Transverse colon (tissue), 4 donors: ENCODE data around the gene PEAR1.

ENCODE experiments used
- CTCF ChIP-seq, 5 experiments: fragments of 200-600 bp in 3 of 5; fragments of 450-650 bp in 2 of 5; sonication (generic) in 3 of 5; IDR thresholded peaks; 1 replicate in 2 of 5; 2 replicates in 3 of 5; pipeline ENCODE4 v1.5.1; 2016 to 2017; ENCODE audit warnings: antibody characterized with exemption in 5 of 5, inconsistent platforms in 3 of 5, mild to moderate bottlenecking in 2 of 5, moderate library complexity in 1 of 5
- EP300 ChIP-seq: sonication (generic); formaldehyde crosslinking; IDR thresholded peaks from one replicate; pipeline ENCODE4 v1.6.1; 2017; ENCODE audit warnings: antibody characterized with exemption, low read depth
- POLR2A ChIP-seq: fragments of 450-650 bp; IDR thresholded peaks from one replicate; pipeline ENCODE4 v1.6.1; 2016; ENCODE audit warnings: antibody characterized with exemption, mild to moderate bottlenecking, moderate library complexity
- POLR2AphosphoS5 ChIP-seq, 3 donors: sonication (generic); formaldehyde crosslinking; IDR thresholded peaks; one replicate each; pipeline ENCODE4 v1.6.1; 2016; ENCODE audit warnings: antibody characterized with exemption in 3 of 3

- TF ChIP-seq POLR2A (no peak), CTCF (IDR thresholded peaks at IDR 0.05) (no peak), POLR2AphosphoS5 (IDR thresholded peaks at IDR 0.05) (no peak), EP300 (no peak)
Observed at GRCh38 chr1:156944848-156945247, 51.3 kb downstream of the PEAR1 start.
